Type B pancreatic cell (in vitro differentiated cells): ENCODE results near the gene OGDH. TPM values are rescaled to one million over a fixed set of nuclear protein-coding genes. Genes with fewer than 3 reads are reported as not detected.

Experiments used
- DNase-seq: peaks from one replicate; pipeline ENCODE4 v3.0.0; 2021; ENCODE audit warnings: mixed read lengths; ENCODE audit not compliant: unreplicated experiment; ENCODE audit errors: extremely low spot score
- H3K27ac Mint-ChIP-seq: 2 replicates; pipeline ENCODE4 v1.8.0; 2021; ENCODE audit warnings: mild to moderate bottlenecking, mixed read lengths
- H3K27me3 Mint-ChIP-seq: 2 replicates; pipeline ENCODE4 v1.8.0; 2021; ENCODE audit warnings: mixed read lengths
- H3K36me3 Mint-ChIP-seq: 2 replicates; pipeline ENCODE4 v1.8.0; 2021; ENCODE audit warnings: mixed read lengths
- H3K4me1 Mint-ChIP-seq: one replicate; pipeline ENCODE4 v1.8.0; 2021; ENCODE audit warnings: mixed read lengths; ENCODE audit not compliant: unreplicated experiment
- H3K4me3 Mint-ChIP-seq: 2 replicates; pipeline ENCODE4 v1.8.0; 2021; ENCODE audit warnings: mild to moderate bottlenecking, mixed read lengths
- H3K9me3 Mint-ChIP-seq: 2 replicates; pipeline ENCODE4 v1.8.0; 2021; ENCODE audit warnings: mixed read lengths
- total RNA-seq: library from RNA; stranded (reverse); gene quantifications from 2 replicates; pipeline ENCODE4 v1.2.1, GENCODE V29; 2021; ENCODE audit warnings: low replicate concordance
- TF ChIP-seq, protein P1 (sequence below): fragments of 200-600 bp; sonication (generic); conservative IDR thresholded peaks from 2 replicates; pipeline ENCODE4 v1.5.0; 2021; ENCODE audit warnings: antibody characterized with exemption, mild to moderate bottlenecking

Gene OGDH
- total RNA-seq, 1 donor from 2014 or later: 92.8 TPM

DNA sequence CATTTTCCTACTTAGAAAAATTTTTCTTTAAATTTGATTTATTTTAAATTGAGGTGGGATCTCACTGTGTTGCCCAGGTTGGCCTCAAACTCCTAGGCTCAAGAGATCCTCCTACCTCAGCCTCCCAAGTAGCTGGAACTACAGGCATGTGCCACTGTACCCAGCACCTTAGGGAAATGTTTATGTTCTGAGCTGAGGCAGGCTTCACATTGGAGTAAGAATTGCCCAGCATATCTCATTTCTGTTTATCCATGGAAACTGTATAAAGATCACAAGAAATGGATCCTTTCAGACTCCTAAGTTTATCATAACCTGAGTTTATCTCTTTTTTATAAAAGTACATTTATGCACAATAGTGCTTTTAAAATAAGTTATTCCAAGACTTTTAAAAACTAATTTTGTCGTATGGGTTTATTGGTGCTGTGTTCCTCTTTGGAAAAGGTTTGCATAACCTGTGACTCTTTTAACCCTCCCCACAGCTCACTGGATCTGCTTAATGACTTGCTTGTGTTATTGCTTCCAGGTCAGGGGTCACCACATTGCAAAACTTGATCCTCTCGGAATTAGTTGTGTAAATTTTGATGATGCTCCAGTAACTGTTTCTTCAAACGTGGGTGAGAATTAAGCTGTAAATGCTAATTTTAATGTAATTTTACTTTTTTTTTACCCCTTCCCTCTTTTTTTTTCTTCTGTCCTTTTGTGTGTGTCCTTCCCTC is 40.7 kb downstream of the OGDH start:
- Mint-ChIP-seq H3K9me3 (no peaks in the 10 kb centered on the region), H3K36me3 (peaks cover 3% of the 10 kb centered on the region), H3K4me1 (no peaks in the 10 kb centered on the region), H3K4me3 (no peak overlapping the region), H3K27me3 (no peaks in the 10 kb centered on the region), H3K27ac (no peak overlapping the region)
- no peak for DNase-seq
- TF ChIP-seq, protein P1, sequence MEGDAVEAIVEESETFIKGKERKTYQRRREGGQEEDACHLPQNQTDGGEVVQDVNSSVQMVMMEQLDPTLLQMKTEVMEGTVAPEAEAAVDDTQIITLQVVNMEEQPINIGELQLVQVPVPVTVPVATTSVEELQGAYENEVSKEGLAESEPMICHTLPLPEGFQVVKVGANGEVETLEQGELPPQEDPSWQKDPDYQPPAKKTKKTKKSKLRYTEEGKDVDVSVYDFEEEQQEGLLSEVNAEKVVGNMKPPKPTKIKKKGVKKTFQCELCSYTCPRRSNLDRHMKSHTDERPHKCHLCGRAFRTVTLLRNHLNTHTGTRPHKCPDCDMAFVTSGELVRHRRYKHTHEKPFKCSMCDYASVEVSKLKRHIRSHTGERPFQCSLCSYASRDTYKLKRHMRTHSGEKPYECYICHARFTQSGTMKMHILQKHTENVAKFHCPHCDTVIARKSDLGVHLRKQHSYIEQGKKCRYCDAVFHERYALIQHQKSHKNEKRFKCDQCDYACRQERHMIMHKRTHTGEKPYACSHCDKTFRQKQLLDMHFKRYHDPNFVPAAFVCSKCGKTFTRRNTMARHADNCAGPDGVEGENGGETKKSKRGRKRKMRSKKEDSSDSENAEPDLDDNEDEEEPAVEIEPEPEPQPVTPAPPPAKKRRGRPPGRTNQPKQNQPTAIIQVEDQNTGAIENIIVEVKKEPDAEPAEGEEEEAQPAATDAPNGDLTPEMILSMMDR: no peak

DNA sequence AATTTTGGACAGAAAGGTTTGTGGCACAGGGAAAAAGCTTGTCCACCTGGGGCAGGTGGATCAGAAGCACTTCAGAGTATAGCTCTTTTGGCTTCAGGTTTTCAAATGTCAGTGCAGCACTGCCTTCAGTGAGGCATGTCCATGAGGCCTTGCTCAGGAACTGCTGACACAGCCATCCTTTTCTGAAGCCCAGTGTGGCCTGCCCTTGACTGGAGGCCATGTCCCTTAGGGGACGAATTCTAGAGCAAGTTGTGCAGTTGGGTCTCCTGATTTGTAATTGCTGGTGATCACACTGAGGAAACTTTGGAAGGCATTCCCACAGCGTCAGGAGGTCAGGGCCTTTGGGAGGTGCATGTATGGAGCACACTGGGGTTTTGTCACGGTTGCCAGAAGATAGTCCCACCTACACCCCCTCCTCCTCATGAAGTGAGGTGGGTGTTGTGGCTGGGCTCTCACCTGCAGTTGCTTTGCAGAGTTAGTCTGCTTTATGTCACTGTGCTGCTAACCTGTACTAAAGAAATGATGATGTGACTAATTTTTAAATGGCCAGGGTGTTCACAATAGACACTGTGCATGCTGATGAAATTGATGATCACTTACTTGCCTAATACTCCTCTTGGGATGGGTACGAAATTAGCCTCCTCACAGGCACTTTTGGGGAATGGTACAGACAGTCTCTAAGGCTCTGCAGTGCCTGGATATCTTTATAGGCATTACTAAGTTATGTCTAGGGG is 41.7 kb downstream of the OGDH start:
- peaks cover 3% of the 10 kb centered on the region for H3K36me3 Mint-ChIP-seq
- H3K4me3 Mint-ChIP-seq: no peak overlapping the region
- no peaks in the 10 kb centered on the region for H3K27me3 Mint-ChIP-seq
- no peaks in the 10 kb centered on the region for H3K4me1 Mint-ChIP-seq
- no peaks in the 10 kb centered on the region for H3K9me3 Mint-ChIP-seq
- no peak for DNase-seq
- TF ChIP-seq, protein P1: no peak
- H3K27ac Mint-ChIP-seq: no peak overlapping the region

DNA sequence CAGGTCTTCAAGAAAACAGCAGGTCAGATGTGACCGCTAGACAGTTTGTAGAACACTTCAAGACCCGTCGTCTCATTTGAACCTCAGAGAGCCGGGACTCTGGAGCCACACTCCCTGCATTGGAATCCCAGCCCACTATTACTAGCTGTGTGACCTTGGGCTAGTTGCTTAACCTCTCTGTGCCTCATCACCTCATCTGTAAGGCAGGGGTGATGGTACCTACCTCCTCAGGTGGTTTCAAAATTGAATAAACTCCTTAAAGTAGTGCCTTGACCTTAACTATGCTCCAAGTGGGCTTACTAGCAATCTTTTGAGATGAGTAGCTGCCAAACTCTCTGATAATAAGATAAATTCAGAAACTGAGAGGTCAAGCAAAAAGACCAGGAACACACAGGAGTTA is 43.8 kb downstream of the OGDH start:
- Mint-ChIP-seq H3K4me3 (no peak overlapping the region), H3K36me3 (peaks cover 8% of the 10 kb centered on the region), H3K27me3 (no peaks in the 10 kb centered on the region), H3K9me3 (no peaks in the 10 kb centered on the region), H3K4me1 (no peaks in the 10 kb centered on the region), H3K27ac (no peak overlapping the region)
- TF ChIP-seq, protein P1: no peak
- DNase-seq: no peak

DNA sequence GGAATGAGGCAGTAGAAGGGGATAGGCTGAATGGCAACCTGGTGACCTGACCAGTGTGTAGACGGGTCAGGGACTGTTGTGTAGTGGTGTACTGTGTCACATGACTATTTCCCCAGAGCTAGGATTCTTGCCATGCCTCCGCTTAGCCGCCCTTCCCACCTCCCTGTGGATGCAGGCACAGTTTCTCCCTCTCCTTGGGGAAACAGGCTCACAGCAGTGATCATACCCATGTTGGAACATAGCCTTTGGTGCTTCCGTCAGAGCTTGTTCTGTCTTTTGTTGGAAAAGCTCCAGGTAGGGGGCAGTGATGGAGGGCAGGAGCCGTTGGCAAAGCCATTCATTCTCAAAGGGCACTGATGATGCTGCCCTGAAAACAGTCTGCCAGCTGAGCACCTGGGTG is 44.3 kb downstream of the OGDH start:
- Mint-ChIP-seq H3K9me3 (no peaks in the 10 kb centered on the region), H3K4me1 (no peaks in the 10 kb centered on the region), H3K36me3 (peaks cover 10% of the 10 kb centered on the region), H3K4me3 (no peak overlapping the region), H3K27me3 (no peaks in the 10 kb centered on the region), H3K27ac (no peak overlapping the region)
- no peak for DNase-seq
- TF ChIP-seq, protein P1: no peak

DNA sequence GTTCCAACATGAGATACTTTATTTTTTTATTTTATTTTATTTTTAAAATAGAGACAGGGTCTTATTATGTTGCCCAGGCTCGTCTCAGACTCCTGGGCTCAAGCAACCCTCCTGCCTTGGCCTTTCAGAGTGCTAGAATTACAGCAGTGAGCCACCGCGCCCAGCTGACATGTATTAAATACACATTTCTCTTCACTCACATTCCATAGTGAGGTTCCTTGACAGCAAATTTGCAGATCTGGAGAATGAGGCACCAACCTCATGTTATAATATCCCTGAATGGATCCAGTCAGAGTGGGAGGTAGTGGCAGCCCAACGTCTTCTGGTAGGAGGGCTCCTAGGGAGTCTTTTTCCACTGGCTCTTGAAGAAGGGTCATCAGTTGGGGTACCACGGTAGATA is 46.1 kb downstream of the OGDH start:
- H3K4me3 Mint-ChIP-seq: no peak overlapping the region
- no peak for DNase-seq
- peaks cover 24% of the 10 kb centered on the region for H3K36me3 Mint-ChIP-seq
- TF ChIP-seq, protein P1: no peak
- H3K4me1 Mint-ChIP-seq: no peaks in the 10 kb centered on the region
- H3K9me3 Mint-ChIP-seq: no peaks in the 10 kb centered on the region
- H3K27me3 Mint-ChIP-seq: no peaks in the 10 kb centered on the region
- no peak overlapping the region for H3K27ac Mint-ChIP-seq
